Natural killer cell (primary cell): ENCODE results near the gene NAALADL2. TPM values are rescaled to one million over a fixed set of nuclear protein-coding genes. Genes with fewer than 3 reads are reported as not detected.
"Not testable (repeated sequence)": the region's sequence is repeated elsewhere in the genome, so short reads cannot be mapped to it uniquely, and the experiment has no call there.

Experiments
- ATAC-seq, 3 donors: fragments of 150-1000 bp in 2 of 3; fragments of 200-7000 bp in 1 of 3; cut with Tn5 transposase; 1 replicate in 1 of 3; 2 replicates in 2 of 3; pipeline ENCODE4 v1.10.0; 2021; ENCODE audit warnings: mild to moderate bottlenecking in 2 of 3, moderate library complexity in 2 of 3
- DNase-seq, 2 donors: peaks; one replicate each; pipeline versions ENCODE4 v3.0.0 to v3.0.0-alpha.2; 2013 to 2021; ENCODE audit warnings: mixed read lengths in 1 of 2
- H3K27ac ChIP-seq: one replicate; pipeline ENCODE4 v1.5.1; 2013; ENCODE audit warnings: mild to moderate bottlenecking, low read length
- H3K27me3 ChIP-seq: one replicate; pipeline ENCODE4 v1.6.1; 2013; ENCODE audit warnings: low read length; ENCODE audit not compliant: control insufficient read depth, insufficient read depth
- H3K36me3 ChIP-seq: one replicate; pipeline ENCODE4 v1.6.1; 2013; ENCODE audit warnings: low read length; ENCODE audit not compliant: control insufficient read depth, insufficient read depth
- H3K4me1 ChIP-seq: one replicate; pipeline ENCODE4 v1.6.1; 2013; ENCODE audit warnings: low read length; ENCODE audit not compliant: control insufficient read depth, insufficient read depth
- H3K4me3 ChIP-seq: one replicate; pipeline ENCODE4 v1.5.1; 2013; ENCODE audit warnings: low read length
- H3K9me3 ChIP-seq: one replicate; pipeline ENCODE4 v1.6.1; 2013; ENCODE audit warnings: low read length; ENCODE audit not compliant: control insufficient read depth, insufficient read depth
- H3K27ac Mint-ChIP-seq, 2 donors: one replicate each; pipeline ENCODE4 v1.8.0; 2022; ENCODE audit warnings: mild to moderate bottlenecking in 2 of 2, mixed read lengths in 2 of 2, moderate library complexity in 1 of 2
- H3K27me3 Mint-ChIP-seq, 2 donors: one replicate each; pipeline ENCODE4 v1.8.0; 2022; ENCODE audit warnings: low read depth in 2 of 2, mixed read lengths in 2 of 2
- H3K36me3 Mint-ChIP-seq: one replicate; pipeline ENCODE4 v1.8.0; 2022; ENCODE audit warnings: mixed read lengths
- H3K4me1 Mint-ChIP-seq, 2 donors: one replicate each; pipeline ENCODE4 v1.8.0; 2022; ENCODE audit warnings: mixed read lengths in 2 of 2
- H3K4me3 Mint-ChIP-seq: one replicate; pipeline ENCODE4 v1.8.0; 2022; ENCODE audit warnings: mild to moderate bottlenecking, moderate library complexity, mixed read lengths
- H3K9me3 Mint-ChIP-seq, 2 donors: one replicate each; pipeline ENCODE4 v1.8.0; 2022; ENCODE audit warnings: mixed read lengths in 2 of 2
- WGBS: methylation state at CpG from one replicate; pipeline ENCODE4 v1.1.7; 2013; ENCODE audit warnings: missing lambda C conversion rate; ENCODE audit not compliant: insufficient coverage; 5-methylcytosine and 5-hydroxymethylcytosine counted together
- intact Hi-C: fragments of 100-400 bp; cut with micrococcal nuclease; formaldehyde crosslinking; loops from one replicate; pipeline ENCODE4 v1.14.2; 2022
- total RNA-seq, 4 donors: library from RNA; stranded (reverse); fragments of 120-200 nt in 1 of 4; gene quantifications; one replicate each; pipeline versions ENCODE4 v1.2.3 to v1.2.4, GENCODE V29; 2013 to 2022
- TF ChIP-seq, protein P1 (sequence below): fragments of 200-600 bp; IDR thresholded peaks from one replicate; pipeline ENCODE4 v1.8.0; 2022; ENCODE audit warnings: antibody characterized with exemption

The NAALADL2 gene
- total RNA-seq, 3 donors from 2014 or later (not counting 1 experiment from before 2014, with no cell fraction given), result not detected

DNA sequence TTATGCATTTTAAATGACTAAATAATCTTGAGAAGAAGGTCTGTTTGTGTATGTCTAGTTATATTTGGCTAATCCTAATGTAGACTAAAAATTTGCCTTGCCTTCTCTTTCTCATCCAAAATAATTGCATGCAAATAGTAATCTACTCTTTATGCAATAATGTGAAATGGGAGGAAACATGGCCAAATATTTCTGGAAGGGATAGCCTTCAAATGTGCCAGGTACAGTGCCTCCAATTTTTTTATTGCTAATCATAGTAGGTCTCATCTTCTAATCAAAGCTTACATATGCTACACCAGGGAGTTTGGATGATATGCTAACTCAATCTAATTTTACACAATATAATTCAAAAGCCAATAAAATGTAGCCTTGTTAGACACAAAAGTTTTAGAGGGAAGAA is 911.3 kb downstream of the NAALADL2 start:
- no peak overlapping the region for H3K27ac Mint-ChIP-seq
- DNase-seq, result no peak
- H3K4me3 Mint-ChIP-seq, result no peak overlapping the region
- TF ChIP-seq, protein P1, sequence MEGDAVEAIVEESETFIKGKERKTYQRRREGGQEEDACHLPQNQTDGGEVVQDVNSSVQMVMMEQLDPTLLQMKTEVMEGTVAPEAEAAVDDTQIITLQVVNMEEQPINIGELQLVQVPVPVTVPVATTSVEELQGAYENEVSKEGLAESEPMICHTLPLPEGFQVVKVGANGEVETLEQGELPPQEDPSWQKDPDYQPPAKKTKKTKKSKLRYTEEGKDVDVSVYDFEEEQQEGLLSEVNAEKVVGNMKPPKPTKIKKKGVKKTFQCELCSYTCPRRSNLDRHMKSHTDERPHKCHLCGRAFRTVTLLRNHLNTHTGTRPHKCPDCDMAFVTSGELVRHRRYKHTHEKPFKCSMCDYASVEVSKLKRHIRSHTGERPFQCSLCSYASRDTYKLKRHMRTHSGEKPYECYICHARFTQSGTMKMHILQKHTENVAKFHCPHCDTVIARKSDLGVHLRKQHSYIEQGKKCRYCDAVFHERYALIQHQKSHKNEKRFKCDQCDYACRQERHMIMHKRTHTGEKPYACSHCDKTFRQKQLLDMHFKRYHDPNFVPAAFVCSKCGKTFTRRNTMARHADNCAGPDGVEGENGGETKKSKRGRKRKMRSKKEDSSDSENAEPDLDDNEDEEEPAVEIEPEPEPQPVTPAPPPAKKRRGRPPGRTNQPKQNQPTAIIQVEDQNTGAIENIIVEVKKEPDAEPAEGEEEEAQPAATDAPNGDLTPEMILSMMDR, result no peak
- H3K36me3 ChIP-seq, result no peaks in the 10 kb centered on the region
- H3K9me3 ChIP-seq, result peaks cover 3% of the 10 kb centered on the region
- intact Hi-C loops, result no loop called here
- no peaks in the 10 kb centered on the region for H3K36me3 Mint-ChIP-seq
- peaks cover 2 to 10% of the 10 kb centered on the region in 2 donors for H3K9me3 Mint-ChIP-seq
- no peak for ATAC-seq
- H3K27me3 ChIP-seq, result no peaks in the 10 kb centered on the region
- no peak overlapping the region for H3K27ac ChIP-seq
- H3K27me3 Mint-ChIP-seq, result no peaks in the 10 kb centered on the region
- no peak overlapping the region for H3K4me3 ChIP-seq
- no peaks in the 10 kb centered on the region for H3K4me1 ChIP-seq
- H3K4me1 Mint-ChIP-seq, result no peaks in the 10 kb centered on the region

DNA sequence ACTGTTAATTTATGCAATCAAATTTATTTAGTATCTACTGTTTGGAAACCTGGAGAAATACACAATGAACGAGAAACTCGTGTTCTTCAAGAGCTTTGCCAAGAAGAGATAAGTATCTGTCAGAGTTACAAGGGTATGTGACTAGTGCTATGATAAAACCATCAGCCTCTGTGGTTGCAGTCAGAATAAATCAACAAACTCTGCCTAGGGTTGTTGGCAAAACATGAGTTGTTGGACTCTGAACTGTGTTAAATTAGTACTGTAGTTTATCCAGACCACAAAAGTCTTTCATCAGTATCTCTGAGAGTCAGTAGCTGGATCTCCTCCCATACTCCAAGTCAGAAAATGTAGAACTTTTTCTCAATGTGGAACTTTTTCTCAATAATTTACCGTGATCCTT is 918.4 kb downstream of the NAALADL2 start:
- H3K27ac ChIP-seq, result no peak overlapping the region
- DNase-seq (no peak), ATAC-seq (no peak)
- Mint-ChIP-seq H3K9me3 (peaks cover 10 to 16% of the 10 kb centered on the region in 2 donors), H3K36me3 (no peaks in the 10 kb centered on the region), H3K4me1 (no peaks in the 10 kb centered on the region), H3K4me3 (no peak overlapping the region), H3K27ac (no peak overlapping the region), H3K27me3 (no peaks in the 10 kb centered on the region)
- TF ChIP-seq, protein P1, result no peak
- H3K36me3 ChIP-seq, result no peaks in the 10 kb centered on the region
- H3K4me1 ChIP-seq, result no peaks in the 10 kb centered on the region
- intact Hi-C loops, result no loop called here
- no peaks in the 10 kb centered on the region for H3K9me3 ChIP-seq
- no peaks in the 10 kb centered on the region for H3K27me3 ChIP-seq
- 70% methylated on average over 3 of the region's 3 CpGs for WGBS
- H3K4me3 ChIP-seq, result no peak overlapping the region

DNA sequence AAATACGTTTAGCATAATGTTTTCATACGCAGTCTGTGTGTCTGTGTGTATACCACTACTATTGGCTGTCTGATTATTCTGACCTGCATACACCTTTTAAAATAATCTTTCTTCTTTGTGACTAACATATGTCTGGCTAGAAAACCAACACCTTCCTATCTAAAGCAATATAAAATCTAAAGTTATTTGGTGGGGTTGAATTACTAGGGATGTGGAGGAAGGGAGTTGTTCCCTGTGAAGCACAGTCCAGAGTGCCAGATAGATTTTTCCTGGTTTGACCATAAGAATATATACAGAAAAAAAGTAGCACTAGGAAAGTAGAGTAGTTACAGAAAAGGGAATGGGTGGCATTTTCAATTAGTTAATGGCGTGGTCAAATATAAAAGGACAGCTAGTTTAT is 918.8 kb downstream of the NAALADL2 start:
- Mint-ChIP-seq H3K27me3 (no peaks in the 10 kb centered on the region), H3K27ac (no peak overlapping the region), H3K4me3 (no peak overlapping the region), H3K36me3 (no peaks in the 10 kb centered on the region), H3K9me3 (peaks cover 6 to 16% of the 10 kb centered on the region in 2 donors), H3K4me1 (no peaks in the 10 kb centered on the region)
- H3K9me3 ChIP-seq, result no peaks in the 10 kb centered on the region
- DNase-seq, result no peak
- H3K27me3 ChIP-seq, result no peaks in the 10 kb centered on the region
- no peaks in the 10 kb centered on the region for H3K36me3 ChIP-seq
- H3K27ac ChIP-seq, result no peak overlapping the region
- H3K4me1 ChIP-seq, result no peaks in the 10 kb centered on the region
- TF ChIP-seq, protein P1, result no peak
- intact Hi-C loops, result no loop called here
- no peak for ATAC-seq
- H3K4me3 ChIP-seq, result no peak overlapping the region
- WGBS, result 77% methylated on average over 1 of the region's 3 CpGs

DNA sequence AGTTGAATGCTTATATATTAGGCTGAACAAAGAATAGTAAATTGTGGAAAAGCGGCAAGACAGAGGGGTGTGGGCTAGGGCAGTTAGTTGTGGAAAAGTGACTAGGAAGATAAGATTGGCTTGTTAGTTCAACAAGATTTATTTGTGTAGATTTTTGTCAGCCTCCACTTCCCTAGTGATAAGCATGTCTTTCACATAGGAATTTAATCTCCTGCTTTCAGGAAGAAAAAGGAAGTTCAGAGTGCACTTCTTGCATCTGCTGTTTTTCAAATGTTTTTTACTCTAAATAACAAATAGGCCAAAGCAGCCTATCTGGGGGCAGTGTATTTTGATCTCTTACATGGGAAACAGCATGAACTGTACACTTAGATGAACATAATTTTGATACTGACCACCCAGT is 919.9 kb downstream of the NAALADL2 start:
- TF ChIP-seq, protein P1, result no peak
- H3K4me1 ChIP-seq, result no peaks in the 10 kb centered on the region
- 48% methylated on average over 1 of the region's 1 CpG for WGBS
- Mint-ChIP-seq H3K36me3 (no peaks in the 10 kb centered on the region), H3K4me3 (no peak overlapping the region), H3K4me1 (no peaks in the 10 kb centered on the region), H3K27me3 (no peaks in the 10 kb centered on the region), H3K27ac (no peak overlapping the region), H3K9me3 (peaks cover 6 to 16% of the 10 kb centered on the region in 2 donors)
- no peak overlapping the region for H3K27ac ChIP-seq
- intact Hi-C loops, result no loop called here
- no peak for DNase-seq
- H3K27me3 ChIP-seq, result no peaks in the 10 kb centered on the region
- ATAC-seq, result no peak
- H3K36me3 ChIP-seq, result no peaks in the 10 kb centered on the region
- H3K4me3 ChIP-seq, result no peak overlapping the region
- H3K9me3 ChIP-seq, result no peaks in the 10 kb centered on the region

DNA sequence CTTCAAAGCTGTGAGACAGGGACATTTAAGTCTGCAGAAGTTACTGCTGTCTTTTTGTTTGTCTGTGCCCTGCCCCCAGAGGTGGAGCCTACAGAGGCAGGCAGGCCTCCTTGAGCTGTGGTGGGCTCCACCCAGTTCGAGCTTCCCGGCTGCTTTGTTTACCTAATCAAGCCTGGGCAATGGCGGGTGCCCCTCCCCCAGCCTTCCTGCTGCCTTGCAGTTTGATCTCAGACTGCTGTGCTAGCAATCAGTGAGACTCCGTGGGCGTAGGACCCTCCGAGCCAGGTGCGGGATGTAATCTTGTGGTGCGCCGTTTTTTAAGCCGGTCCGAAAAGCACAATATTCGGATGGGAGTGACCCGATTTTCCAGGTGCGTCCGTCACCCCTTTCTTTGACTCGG is 928.0 kb downstream of the NAALADL2 start:
- intact Hi-C loops, result not testable (repeated sequence)

More for the DNA sequence above, 928.0 kb downstream of the NAALADL2 start:
- not testable (repeated sequence) for DNase-seq, H3K27me3 Mint-ChIP-seq, H3K4me1 Mint-ChIP-seq, ATAC-seq, H3K4me1 ChIP-seq, H3K27ac Mint-ChIP-seq, H3K36me3 ChIP-seq, H3K4me3 Mint-ChIP-seq, H3K4me3 ChIP-seq, H3K9me3 ChIP-seq, H3K36me3 Mint-ChIP-seq, H3K9me3 Mint-ChIP-seq, H3K27me3 ChIP-seq, H3K27ac ChIP-seq
- WGBS, result 100% methylated on average over 1 of the region's 16 CpGs
